Measurements from ENCODE around the gene ITGB2. TPM values are rescaled to one million over a fixed set of nuclear protein-coding genes. Genes with fewer than 3 reads are reported as not detected.

The ITGB2 gene
- total RNA-seq, 6 experiments from 2014 or later, result 0.19 to 0.45 (median 0.33) TPM; not detected in 3

GRCh38 chr21:44908908-44909307 lies 11.8 kb downstream of the ITGB2 start:
- no peak overlapping the region for H3K27ac Mint-ChIP-seq
- no peak for DNase-seq
- H3K4me3 Mint-ChIP-seq, result no peak overlapping the region
- no peaks in the 10 kb centered on the region for H3K4me1 Mint-ChIP-seq (ENCODE audit: low read depth)
- H3K9me3 Mint-ChIP-seq, result no peaks in the 10 kb centered on the region
- TF ChIP-seq, protein P1, sequence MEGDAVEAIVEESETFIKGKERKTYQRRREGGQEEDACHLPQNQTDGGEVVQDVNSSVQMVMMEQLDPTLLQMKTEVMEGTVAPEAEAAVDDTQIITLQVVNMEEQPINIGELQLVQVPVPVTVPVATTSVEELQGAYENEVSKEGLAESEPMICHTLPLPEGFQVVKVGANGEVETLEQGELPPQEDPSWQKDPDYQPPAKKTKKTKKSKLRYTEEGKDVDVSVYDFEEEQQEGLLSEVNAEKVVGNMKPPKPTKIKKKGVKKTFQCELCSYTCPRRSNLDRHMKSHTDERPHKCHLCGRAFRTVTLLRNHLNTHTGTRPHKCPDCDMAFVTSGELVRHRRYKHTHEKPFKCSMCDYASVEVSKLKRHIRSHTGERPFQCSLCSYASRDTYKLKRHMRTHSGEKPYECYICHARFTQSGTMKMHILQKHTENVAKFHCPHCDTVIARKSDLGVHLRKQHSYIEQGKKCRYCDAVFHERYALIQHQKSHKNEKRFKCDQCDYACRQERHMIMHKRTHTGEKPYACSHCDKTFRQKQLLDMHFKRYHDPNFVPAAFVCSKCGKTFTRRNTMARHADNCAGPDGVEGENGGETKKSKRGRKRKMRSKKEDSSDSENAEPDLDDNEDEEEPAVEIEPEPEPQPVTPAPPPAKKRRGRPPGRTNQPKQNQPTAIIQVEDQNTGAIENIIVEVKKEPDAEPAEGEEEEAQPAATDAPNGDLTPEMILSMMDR (IDR thresholded peaks at IDR 0.05), result no peak
- H3K36me3 Mint-ChIP-seq (ENCODE audit: low read depth), result no peaks in the 10 kb centered on the region
- peaks cover 13% of the 10 kb centered on the region for H3K27me3 Mint-ChIP-seq (ENCODE audit: insufficient read depth)

DNA sequence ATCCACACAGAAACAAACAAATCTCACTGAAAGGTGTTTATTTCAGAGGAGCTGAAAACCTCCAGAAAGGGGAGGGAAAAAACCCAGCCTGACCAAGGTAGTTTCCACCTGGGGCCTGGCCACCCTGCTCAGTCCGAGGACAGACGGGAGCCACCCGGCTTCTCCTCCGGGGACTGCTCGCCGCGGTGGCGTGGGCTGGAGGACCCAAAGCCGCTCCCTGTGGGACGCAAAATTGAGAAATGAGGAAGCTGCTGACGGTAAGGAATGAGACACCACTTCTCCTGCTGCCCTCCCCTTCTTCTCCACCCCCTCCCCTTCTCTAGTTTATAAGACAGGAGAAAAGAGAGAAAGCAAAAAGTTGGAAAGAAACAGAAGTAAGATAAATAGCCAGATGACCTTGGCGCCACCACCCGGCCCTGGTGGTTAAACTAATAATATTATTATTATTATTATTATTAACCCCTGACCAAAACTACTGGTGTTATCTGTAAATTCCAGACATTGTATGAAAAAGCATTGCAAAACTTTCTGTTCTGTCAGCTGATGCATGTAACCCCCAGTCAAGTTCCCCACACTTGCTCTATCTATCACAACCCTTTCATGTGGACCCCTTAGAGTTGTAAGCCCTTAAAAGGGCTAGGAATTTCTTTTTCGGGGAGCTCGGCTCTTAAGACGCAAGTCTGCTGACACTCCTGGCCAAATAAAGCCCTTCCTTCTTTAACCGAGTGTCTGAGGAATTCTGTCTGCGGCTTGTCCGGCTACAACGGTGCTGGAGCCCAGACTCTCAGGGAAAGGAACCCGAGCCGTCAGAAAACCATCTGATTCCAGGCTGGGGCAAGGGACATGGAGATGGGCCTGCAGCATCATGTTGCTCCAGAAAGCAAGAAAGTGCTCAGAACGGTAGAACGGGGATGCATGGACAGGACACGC lies 12.5 kb downstream of the ITGB2 start:
- H3K36me3 Mint-ChIP-seq (ENCODE audit: low read depth), result no peaks in the 10 kb centered on the region
- no peaks in the 10 kb centered on the region for H3K9me3 Mint-ChIP-seq
- H3K4me3 Mint-ChIP-seq, result no peak overlapping the region
- no peak overlapping the region for H3K27ac Mint-ChIP-seq
- peaks cover 13% of the 10 kb centered on the region for H3K27me3 Mint-ChIP-seq (ENCODE audit: insufficient read depth)
- TF ChIP-seq, protein P1 (IDR thresholded peaks at IDR 0.05), result no peak
- DNase-seq, result no peak
- H3K4me1 Mint-ChIP-seq (ENCODE audit: low read depth), result no peaks in the 10 kb centered on the region

GRCh38 chr21:44907225-44907965 lies 13.3 kb downstream of the ITGB2 start:
- TF ChIP-seq, protein P1 (IDR thresholded peaks at IDR 0.05), result no peak

DNA sequence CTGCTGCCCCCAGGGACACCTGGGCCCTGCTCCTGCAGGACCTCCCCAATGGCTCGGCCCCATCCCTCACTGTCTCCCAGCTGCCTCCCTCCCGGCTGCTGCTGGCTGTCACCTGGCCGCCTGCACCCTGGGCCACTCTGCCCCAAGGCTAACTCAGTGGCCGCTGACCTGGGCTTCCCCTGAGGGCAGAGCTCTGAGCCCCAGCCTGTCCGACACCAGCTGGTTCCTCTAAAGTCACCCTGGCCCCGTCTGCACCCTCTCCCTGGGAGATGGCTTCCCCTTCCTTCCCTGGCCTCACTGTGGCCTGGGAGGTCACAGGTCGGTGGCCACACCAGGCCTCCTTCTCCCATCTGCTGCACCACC lies 15.0 kb downstream of the ITGB2 start:
- Mint-ChIP-seq H3K27me3 (ENCODE audit: insufficient read depth) (peaks cover 13% of the 10 kb centered on the region), H3K27ac (no peak overlapping the region), H3K4me3 (no peak overlapping the region), H3K4me1 (ENCODE audit: low read depth) (no peaks in the 10 kb centered on the region), H3K9me3 (no peaks in the 10 kb centered on the region; the same call in 1 of the 2 replicates), H3K36me3 (ENCODE audit: low read depth) (no peaks in the 10 kb centered on the region)
- TF ChIP-seq, protein P1 (IDR thresholded peaks at IDR 0.05), result no peak
- no peak for DNase-seq

More at GRCh38 chr21:44907225-44907965, 13.3 kb downstream of the ITGB2 start:
- Mint-ChIP-seq H3K27ac (no peak overlapping the region), H3K4me1 (ENCODE audit: low read depth) (no peaks in the 10 kb centered on the region), H3K9me3 (no peaks in the 10 kb centered on the region), H3K27me3 (ENCODE audit: insufficient read depth) (peaks cover 13% of the 10 kb centered on the region), H3K4me3 (no peak overlapping the region), H3K36me3 (ENCODE audit: low read depth) (no peaks in the 10 kb centered on the region)
- no peak for DNase-seq

- no peak overlapping the region for H3K27ac Mint-ChIP-seq
- no peaks in the 10 kb centered on the region; the same call in 1 of the 2 replicates for H3K9me3 Mint-ChIP-seq
- DNase-seq, result no peak
- H3K27me3 Mint-ChIP-seq (ENCODE audit: insufficient read depth), result peaks cover 14% of the 10 kb centered on the region
- TF ChIP-seq, protein P1 (IDR thresholded peaks at IDR 0.05), result no peak
- no peak overlapping the region for H3K4me3 Mint-ChIP-seq
- no peaks in the 10 kb centered on the region for H3K36me3 Mint-ChIP-seq (ENCODE audit: low read depth)
- no peaks in the 10 kb centered on the region for H3K4me1 Mint-ChIP-seq (ENCODE audit: low read depth)
These were observed 15.5 kb downstream of the ITGB2 start for GRCh38 chr21:44905016-44905727.
